Nephron (organoid): ENCODE data around the gene SLAMF9.
"Not testable (repeated sequence)": the region's sequence is repeated elsewhere in the genome, so short reads cannot be mapped to it uniquely, and the experiment has no call there.

Experiments
- H3K27ac Mint-ChIP-seq, 3 experiments: 2 replicates each; pipeline ENCODE4 v1.8.0; 2020; ENCODE audit warnings: mixed read lengths in 3 of 3, mild to moderate bottlenecking in 2 of 3, moderate library complexity in 1 of 3
- H3K27me3 Mint-ChIP-seq: 2 replicates; pipeline ENCODE4 v1.8.0; 2021; ENCODE audit warnings: low read depth, mild to moderate bottlenecking, moderate library complexity, mixed read lengths
- H3K36me3 Mint-ChIP-seq: 2 replicates; pipeline ENCODE4 v1.8.0; 2020; ENCODE audit warnings: low read depth, mixed read lengths
- H3K4me1 Mint-ChIP-seq: 2 replicates; pipeline ENCODE4 v1.8.0; 2020; ENCODE audit warnings: mixed read lengths
- H3K4me3 Mint-ChIP-seq, 3 experiments: 2 replicates each; pipeline ENCODE4 v1.8.0; 2020; ENCODE audit warnings: mild to moderate bottlenecking in 3 of 3, mixed read lengths in 3 of 3, moderate library complexity in 2 of 3
- H3K9me3 Mint-ChIP-seq: 2 replicates; pipeline ENCODE4 v1.8.0; 2020; ENCODE audit warnings: mixed read lengths
- CTCF ChIP-seq, 3 experiments: fragments of 200-600 bp; sonication (generic); IDR thresholded peaks; one replicate each; pipeline ENCODE4 v1.5.0; 2021; ENCODE audit warnings: antibody characterized with exemption in 3 of 3; ENCODE audit not compliant: unreplicated experiment in 3 of 3

SLAMF9 gene

GRCh38 chr1:159913451-159914192, 40.4 kb downstream of the SLAMF9 start:
- Mint-ChIP-seq H3K4me3 (no peak overlapping the region), H3K27me3 (peaks cover 4% of the 10 kb centered on the region), H3K36me3 (peaks cover 4% of the 10 kb centered on the region), H3K4me1 (peaks cover 26% of the 10 kb centered on the region), H3K27ac (peak overlapping the region in 2 of 3 experiments; percentile 11 to 19), H3K9me3 (no peaks in the 10 kb centered on the region)
- TF ChIP-seq CTCF (IDR thresholded peaks at IDR 0.05; ENCODE audit: unreplicated experiment in 3 of 3), result no peak

GRCh38 chr1:159911326-159912070, 42.5 kb downstream of the SLAMF9 start:
- H3K9me3 Mint-ChIP-seq, result no peaks in the 10 kb centered on the region
- no peaks in the 10 kb centered on the region for H3K36me3 Mint-ChIP-seq
- H3K27ac Mint-ChIP-seq, result no peak overlapping the region
- TF ChIP-seq CTCF (IDR thresholded peaks at IDR 0.05; ENCODE audit: unreplicated experiment in 3 of 3), result no peak
- H3K4me1 Mint-ChIP-seq, result peaks cover 14% of the 10 kb centered on the region
- peaks cover 4% of the 10 kb centered on the region for H3K27me3 Mint-ChIP-seq
- no peak overlapping the region for H3K4me3 Mint-ChIP-seq

- Mint-ChIP-seq H3K36me3 (no peaks in the 10 kb centered on the region), H3K4me1 (peaks cover 3% of the 10 kb centered on the region), H3K4me3 (no peak overlapping the region), H3K27ac (no peak overlapping the region), H3K27me3 (peaks cover 4% of the 10 kb centered on the region), H3K9me3 (peaks cover 3% of the 10 kb centered on the region)
- TF ChIP-seq CTCF (IDR thresholded peaks at IDR 0.05; ENCODE audit: unreplicated experiment in 3 of 3), result no peak
Measured at GRCh38 chr1:159908031-159908940, 45.8 kb downstream of the SLAMF9 start.

- Mint-ChIP-seq H3K4me1 (no peaks in the 10 kb centered on the region), H3K9me3 (peaks cover 3% of the 10 kb centered on the region), H3K27ac (no peak overlapping the region), H3K4me3 (no peak overlapping the region), H3K36me3 (no peaks in the 10 kb centered on the region), H3K27me3 (no peaks in the 10 kb centered on the region)
- no peak for TF ChIP-seq CTCF (IDR thresholded peaks at IDR 0.05; ENCODE audit: unreplicated experiment in 3 of 3)
Measured at GRCh38 chr1:159906960-159907359, 47.1 kb downstream of the SLAMF9 start.

- H3K27ac Mint-ChIP-seq, H3K4me3 Mint-ChIP-seq, H3K4me1 Mint-ChIP-seq, H3K36me3 Mint-ChIP-seq, H3K9me3 Mint-ChIP-seq: not testable (repeated sequence)
- H3K27me3 Mint-ChIP-seq, result peaks cover 12% of the 10 kb centered on the region
Measured at GRCh38 chr1:159904036-159904435, 50.0 kb downstream of the SLAMF9 start.

- no peak overlapping the region for H3K27ac Mint-ChIP-seq
- no peaks in the 10 kb centered on the region for H3K36me3 Mint-ChIP-seq
- H3K9me3 Mint-ChIP-seq, result peaks cover 3% of the 10 kb centered on the region
- peaks cover 5% of the 10 kb centered on the region for H3K4me1 Mint-ChIP-seq
- H3K27me3 Mint-ChIP-seq, result peaks cover 15% of the 10 kb centered on the region
- TF ChIP-seq CTCF (IDR thresholded peaks at IDR 0.05; ENCODE audit: unreplicated experiment in 3 of 3), result no peak
- H3K4me3 Mint-ChIP-seq, result no peak overlapping the region
Measured at GRCh38 chr1:159902541-159902940, 51.5 kb downstream of the SLAMF9 start.
